Mammary epithelial cell (primary cell): ENCODE measurements around the gene STXBP5.

Experiments
- EZH2 ChIP-seq: IDR thresholded peaks from 2 replicates; pipeline ENCODE4 v1.6.1; 2012; ENCODE audit warnings: low read length, inconsistent platforms, borderline replicate concordance
- TF ChIP-seq, protein P1 (sequence below), 2 donors: IDR thresholded peaks in 1 of 2; conservative IDR thresholded peaks in 1 of 2; 2 replicates each; pipeline ENCODE4 v1.5.1; 2011 to 2012; ENCODE audit warnings: inconsistent platforms in 2 of 2, low read length in 2 of 2, mild to moderate bottlenecking in 2 of 2, control low read depth in 1 of 2, low read depth in 1 of 2; ENCODE audit not compliant: insufficient read depth in 1 of 2; ENCODE audit errors: extremely low read depth in 1 of 2

DNA sequence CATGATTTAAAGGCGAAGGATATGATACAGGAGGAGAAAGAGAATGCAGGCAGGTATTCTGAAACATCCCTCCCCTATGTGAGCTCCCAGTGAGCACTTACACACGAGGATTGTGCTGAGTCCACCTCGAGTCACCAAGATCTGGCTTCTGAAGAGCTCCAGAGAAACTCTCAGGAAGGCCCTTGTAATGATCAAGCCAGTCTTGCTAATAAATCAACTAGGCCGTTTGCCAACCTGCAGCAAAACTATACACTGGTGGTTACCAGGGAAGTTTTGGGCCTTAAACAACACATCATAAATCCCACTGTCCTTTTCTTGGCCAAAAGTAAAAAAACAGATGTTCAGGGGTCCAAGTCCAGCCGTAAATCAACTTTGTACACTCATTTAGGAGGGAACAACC, 79.2 kb downstream of the STXBP5 start:
- TF ChIP-seq EZH2 = no peak
- TF ChIP-seq, protein P1, sequence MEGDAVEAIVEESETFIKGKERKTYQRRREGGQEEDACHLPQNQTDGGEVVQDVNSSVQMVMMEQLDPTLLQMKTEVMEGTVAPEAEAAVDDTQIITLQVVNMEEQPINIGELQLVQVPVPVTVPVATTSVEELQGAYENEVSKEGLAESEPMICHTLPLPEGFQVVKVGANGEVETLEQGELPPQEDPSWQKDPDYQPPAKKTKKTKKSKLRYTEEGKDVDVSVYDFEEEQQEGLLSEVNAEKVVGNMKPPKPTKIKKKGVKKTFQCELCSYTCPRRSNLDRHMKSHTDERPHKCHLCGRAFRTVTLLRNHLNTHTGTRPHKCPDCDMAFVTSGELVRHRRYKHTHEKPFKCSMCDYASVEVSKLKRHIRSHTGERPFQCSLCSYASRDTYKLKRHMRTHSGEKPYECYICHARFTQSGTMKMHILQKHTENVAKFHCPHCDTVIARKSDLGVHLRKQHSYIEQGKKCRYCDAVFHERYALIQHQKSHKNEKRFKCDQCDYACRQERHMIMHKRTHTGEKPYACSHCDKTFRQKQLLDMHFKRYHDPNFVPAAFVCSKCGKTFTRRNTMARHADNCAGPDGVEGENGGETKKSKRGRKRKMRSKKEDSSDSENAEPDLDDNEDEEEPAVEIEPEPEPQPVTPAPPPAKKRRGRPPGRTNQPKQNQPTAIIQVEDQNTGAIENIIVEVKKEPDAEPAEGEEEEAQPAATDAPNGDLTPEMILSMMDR (conservative IDR thresholded peaks at IDR 0.05 in 1 of 2, IDR thresholded peaks at IDR 0.05 in 1 of 2; ENCODE audit: extremely low read depth in 1 of 2, insufficient read depth in 1 of 2, low read depth in 1 of 2, low read length in 2 of 2) = no peak
